ES-I3 (cell line): ENCODE results near the gene SDK1.

ENCODE experiments used
- H3K36me3 ChIP-seq: 2 replicates; pipeline ENCODE4 v1.6.1; 2013; ENCODE audit warnings: mild to moderate bottlenecking, low read length, control low read depth, moderate library complexity; ENCODE audit not compliant: insufficient read depth
- H3K4me1 ChIP-seq: 2 replicates; pipeline ENCODE4 v1.6.1; 2013; ENCODE audit warnings: mild to moderate bottlenecking, control low read depth, low read length; ENCODE audit not compliant: insufficient read depth
- H3K9ac ChIP-seq: 2 replicates; pipeline ENCODE4 v1.6.1; 2013; ENCODE audit warnings: low read depth, mild to moderate bottlenecking, low read length, moderate library complexity
- H3K9me3 ChIP-seq: 2 replicates; pipeline ENCODE4 v1.6.1; 2013; ENCODE audit warnings: mild to moderate bottlenecking, low read length, moderate library complexity; ENCODE audit not compliant: control insufficient read depth, insufficient read depth

SDK1 gene

DNA sequence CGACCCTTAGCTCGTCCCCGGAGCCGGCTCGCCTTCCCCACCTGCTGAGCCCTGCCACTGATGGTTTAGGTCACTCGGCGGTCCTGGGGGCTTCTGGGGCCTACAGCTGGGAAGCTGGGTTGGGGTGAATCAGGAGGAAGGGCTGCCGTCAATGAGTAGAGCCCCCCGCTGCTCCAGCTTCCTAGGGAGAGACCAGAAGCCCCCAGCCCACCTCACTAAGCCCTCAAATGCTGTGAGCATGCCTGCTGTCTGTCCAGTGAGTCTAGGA, 885.4 kb downstream of the SDK1 start:
- Histone ChIP-seq H3K9me3 (no peaks in the 10 kb centered on the region), H3K36me3 (no peaks in the 10 kb centered on the region), H3K4me1 (no peaks in the 10 kb centered on the region), H3K9ac (no peak overlapping the region)

DNA sequence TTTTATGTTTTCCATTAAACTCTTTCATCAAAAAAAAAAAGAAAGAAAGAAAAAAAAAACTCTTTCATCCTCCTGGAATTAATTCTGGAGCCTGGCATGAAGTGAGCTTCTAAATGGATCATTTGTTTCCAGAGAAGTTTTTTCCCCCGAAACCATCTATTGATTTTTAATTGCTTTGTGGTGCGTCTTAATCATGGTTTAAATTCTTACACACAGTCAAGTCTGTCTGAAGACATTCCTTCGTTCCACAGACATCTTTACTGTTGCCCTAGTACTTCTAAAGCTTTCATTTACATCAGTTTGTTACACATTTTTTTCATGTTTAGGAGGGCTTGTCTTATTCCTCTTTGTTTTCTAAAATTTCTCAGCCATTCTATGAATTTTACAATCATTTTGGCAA, 887.6 kb downstream of the SDK1 start:
- H3K9ac ChIP-seq: no peak overlapping the region
- no peaks in the 10 kb centered on the region for H3K4me1 ChIP-seq
- H3K9me3 ChIP-seq: no peaks in the 10 kb centered on the region
- no peaks in the 10 kb centered on the region for H3K36me3 ChIP-seq

DNA sequence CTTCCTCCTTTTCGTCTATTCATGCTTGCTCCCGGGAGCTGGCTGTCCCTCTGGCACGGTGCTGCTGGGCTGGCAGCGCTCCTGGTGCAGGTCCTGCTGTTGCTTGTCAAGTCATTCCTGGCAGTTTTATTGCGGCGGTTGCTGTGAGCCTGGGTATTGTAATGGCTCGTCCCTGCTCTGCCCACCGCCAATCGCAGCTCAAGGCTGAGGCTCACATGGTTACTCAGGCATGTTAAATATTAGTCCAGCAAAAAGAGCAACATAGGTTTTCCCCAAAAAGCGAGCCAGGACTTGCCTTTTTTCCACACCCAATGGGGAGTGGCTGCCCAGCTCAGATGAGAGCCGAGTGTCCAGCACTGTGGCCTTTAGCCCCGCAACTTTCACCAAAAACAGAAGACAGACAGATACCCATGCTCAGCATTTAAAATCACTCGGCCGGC, 888.1 kb downstream of the SDK1 start:
- Histone ChIP-seq H3K9me3 (no peaks in the 10 kb centered on the region), H3K9ac (no peak overlapping the region), H3K36me3 (no peaks in the 10 kb centered on the region), H3K4me1 (no peaks in the 10 kb centered on the region)

DNA sequence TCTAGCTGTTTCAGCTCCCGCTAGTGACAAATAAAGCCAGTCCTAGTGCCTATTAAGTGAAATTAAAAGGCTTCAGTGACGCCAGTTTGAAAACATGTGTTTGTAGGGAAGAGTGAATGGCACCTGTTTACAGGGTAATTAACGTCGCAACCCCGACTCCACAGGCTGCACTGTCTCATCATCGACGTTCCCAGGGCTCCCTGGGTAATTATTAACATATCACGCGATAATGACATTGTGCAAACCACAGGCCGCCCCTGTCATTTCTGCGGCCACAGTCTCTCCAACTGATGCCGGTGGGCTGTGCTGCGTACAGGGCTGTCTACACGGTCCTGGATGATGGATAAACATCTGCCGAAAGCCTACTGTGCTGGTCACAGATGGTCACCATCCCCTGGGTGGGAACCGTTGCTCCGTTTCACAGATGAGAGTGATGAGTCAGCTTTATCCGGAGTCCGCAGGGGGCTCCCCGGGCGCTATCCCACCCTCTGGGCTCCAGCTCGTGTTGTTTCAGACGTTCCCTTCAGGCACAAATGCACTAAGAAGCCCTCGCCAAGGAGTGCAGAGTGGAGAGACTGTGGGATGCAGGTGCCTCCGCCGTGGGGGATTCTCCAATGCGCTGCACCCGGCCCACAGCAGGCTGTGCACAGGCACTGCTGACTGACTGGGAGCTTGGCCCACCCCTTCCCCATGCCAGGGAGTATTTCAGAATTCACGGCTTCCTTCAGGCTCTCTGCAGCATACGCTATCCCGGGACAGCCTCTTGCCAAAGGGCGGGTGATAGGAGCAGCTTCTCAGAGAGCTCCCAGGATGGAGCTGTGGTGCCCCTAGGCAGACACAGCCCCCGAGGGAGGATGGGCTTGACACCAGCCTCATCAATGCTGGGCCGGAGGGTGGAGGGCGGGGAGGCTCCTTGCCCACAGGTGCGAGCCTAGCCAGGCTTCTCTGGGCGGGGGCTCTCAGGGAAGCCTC, 889.2 kb downstream of the SDK1 start:
- Histone ChIP-seq H3K9me3 (no peaks in the 10 kb centered on the region), H3K36me3 (no peaks in the 10 kb centered on the region), H3K4me1 (no peaks in the 10 kb centered on the region), H3K9ac (no peak overlapping the region)

DNA sequence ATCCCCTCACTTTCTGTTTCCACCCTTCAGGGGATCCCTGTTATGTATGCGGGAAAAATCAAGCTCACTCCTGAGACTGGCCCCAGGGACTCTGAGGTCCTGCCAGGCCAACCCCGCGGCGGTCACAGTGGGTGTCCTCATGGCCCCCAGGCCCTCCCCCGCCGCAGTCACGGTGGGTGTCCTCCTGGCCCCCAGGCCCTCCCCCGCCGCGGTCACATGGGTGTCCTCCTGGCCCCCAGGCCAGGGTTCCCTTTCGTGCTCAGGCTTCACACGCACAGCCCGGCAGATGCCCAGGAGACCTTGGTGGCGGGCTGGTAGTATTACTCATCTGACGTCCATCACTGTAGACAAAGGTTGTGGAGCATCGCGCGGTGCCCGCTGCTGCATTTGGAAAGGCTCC, 890.0 kb downstream of the SDK1 start:
- H3K4me1 ChIP-seq: no peaks in the 10 kb centered on the region

DNA sequence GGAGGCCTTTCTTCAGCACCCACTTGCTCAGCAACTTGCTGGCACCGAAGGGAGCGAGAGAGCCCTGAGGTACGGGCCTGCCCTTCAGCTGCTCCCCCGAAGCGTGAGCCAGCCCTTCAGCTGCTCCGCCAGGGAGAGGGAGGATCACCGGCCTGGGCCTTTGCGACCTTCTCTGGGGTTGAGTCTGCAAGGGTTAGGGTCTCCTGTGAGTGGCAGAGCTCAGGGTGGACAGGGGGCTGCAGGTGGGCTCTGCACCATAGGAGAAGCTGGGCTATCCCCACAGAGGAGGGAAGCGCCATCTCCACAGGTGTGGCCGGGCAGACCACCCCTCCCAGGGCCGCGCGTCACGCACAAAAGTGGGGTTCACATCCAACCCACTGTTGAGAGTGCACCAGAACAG, 890.5 kb downstream of the SDK1 start:
- no peaks in the 10 kb centered on the region for H3K9me3 ChIP-seq

More for the DNA sequence above, 890.0 kb downstream of the SDK1 start:
- Histone ChIP-seq H3K9me3 (no peaks in the 10 kb centered on the region), H3K9ac (no peak overlapping the region), H3K36me3 (no peaks in the 10 kb centered on the region)

DNA sequence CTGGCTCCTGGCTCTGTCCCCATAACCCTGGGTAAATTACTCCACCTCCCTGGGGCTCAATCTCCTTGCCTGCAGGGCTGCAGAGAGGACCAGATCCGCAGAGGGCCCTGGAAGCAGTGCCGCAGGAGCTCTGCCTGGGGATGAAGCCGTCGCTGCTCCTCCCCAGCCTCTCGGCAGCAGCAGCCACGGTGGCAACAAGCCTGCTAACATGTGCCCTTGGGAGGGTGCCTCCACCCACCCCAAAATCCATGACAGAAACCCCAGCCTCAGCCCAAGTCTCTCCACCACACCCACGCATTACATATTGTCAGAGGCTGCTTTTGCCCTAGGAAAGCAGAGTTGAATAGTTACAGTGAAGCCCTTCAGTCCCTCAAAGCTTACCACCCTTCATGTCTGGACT, 894.6 kb downstream of the SDK1 start:
- Histone ChIP-seq H3K9ac (no peak overlapping the region), H3K9me3 (no peaks in the 10 kb centered on the region), H3K4me1 (no peaks in the 10 kb centered on the region), H3K36me3 (no peaks in the 10 kb centered on the region)

More for the DNA sequence above, 890.5 kb downstream of the SDK1 start:
- no peaks in the 10 kb centered on the region for H3K36me3 ChIP-seq
- no peaks in the 10 kb centered on the region for H3K4me1 ChIP-seq
- H3K9ac ChIP-seq: no peak overlapping the region

DNA sequence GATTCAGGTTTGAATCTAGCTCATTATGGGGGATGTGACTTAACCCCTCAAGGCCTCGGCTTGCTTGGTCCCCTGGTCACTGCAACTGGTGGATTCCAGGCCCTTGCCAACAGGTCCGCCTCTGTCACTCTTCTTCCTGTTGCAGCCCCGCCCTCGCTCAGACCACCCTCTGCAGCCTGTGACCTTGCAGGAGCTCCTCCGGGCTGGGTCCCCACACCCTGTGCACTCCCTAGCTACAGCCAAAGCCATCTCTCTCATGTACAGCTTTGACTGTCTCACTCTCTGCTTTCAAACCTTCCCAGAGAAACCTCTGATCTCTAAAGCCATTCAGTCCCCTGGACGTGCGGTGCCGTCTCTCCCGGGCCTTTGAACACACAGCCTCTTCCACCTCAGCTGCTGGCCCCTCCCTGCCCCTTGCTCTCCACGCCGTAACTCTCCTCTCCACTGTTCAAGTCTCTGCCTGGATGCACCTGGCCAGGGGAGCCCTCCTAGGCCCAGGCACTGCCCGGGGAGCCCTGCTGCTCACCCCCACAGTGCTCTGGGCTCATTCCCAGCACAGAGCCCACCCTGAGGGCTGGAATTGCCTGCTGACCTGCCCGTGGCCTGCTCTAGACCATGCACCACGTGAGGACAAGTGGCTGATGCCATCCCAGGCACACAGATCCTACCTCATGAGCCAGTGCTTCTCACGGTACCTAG, 895.2 kb downstream of the SDK1 start:
- H3K36me3 ChIP-seq: no peaks in the 10 kb centered on the region
- no peaks in the 10 kb centered on the region for H3K9me3 ChIP-seq
- no peak overlapping the region for H3K9ac ChIP-seq
- H3K4me1 ChIP-seq: no peaks in the 10 kb centered on the region

DNA sequence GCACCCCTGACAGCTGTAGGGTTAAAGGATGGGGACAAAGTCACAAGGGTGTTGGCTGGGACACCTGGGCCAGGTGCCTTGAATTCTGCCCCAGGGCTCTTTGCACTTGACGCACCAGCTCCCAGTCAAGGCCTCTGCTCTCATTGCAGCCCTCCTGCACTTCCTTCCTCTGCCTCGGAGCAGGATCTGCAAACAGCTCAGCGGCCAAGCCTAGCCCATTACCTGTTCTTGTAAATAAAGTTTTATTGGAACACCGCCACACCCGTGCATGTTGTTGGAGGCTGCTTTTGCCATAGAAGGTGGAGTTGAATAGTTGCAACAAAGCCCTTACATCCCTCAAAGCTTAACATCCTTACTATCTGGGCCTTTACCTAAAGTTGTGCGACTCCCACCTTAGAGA, 897.2 kb downstream of the SDK1 start:
- Histone ChIP-seq H3K9ac (no peak overlapping the region), H3K36me3 (no peaks in the 10 kb centered on the region), H3K9me3 (no peaks in the 10 kb centered on the region), H3K4me1 (no peaks in the 10 kb centered on the region)

DNA sequence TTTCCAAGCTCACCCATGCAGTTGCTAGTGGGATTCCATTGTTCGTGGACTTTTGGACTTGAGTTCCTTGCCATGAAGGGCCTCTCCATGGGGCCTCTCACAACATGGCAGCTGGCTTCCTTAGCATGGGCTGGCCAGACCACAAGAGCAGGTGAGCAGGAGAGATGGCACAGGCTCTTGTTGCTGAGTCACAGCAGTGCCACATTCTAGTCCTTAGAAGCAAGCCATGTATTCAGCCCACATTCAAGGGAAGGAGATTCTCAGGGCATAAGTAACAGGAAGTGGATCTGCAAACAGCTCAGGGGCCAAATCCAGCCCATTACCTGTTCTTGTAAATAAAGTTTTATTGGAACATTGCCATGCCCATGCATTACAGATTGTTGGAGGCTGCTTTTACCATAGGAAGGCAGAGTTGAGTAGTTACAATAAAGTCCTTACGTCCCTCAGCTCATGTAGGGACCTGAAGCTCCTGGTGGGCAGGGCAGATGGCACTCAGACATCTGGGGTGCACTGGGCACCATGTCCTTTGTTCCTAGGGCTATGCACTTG, 899.6 kb downstream of the SDK1 start:
- H3K36me3 ChIP-seq: no peaks in the 10 kb centered on the region
- H3K9ac ChIP-seq: no peak overlapping the region
- no peaks in the 10 kb centered on the region for H3K9me3 ChIP-seq
- peaks cover 9% of the 10 kb centered on the region for H3K4me1 ChIP-seq

DNA sequence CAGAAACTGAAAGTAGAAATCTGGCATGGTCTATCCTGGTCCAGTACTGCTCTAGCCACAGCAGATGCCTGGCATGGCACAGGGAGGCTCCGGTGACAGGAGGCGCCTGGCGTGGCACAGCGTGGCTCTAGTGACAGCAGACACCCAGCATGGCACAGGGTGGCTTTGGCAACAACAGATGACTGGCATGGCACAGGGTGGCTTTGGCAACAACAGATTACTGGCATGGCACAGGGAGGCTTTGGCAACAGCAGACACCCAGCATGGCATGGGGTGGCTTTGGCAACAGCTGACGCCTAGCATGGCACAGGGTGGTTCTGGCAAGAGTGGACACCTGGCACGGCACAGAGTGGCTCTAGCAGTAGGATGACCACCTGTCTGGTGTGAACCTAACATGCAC, 900.5 kb downstream of the SDK1 start:
- Histone ChIP-seq H3K36me3 (no peaks in the 10 kb centered on the region), H3K9ac (no peak overlapping the region), H3K4me1 (peaks cover 9% of the 10 kb centered on the region), H3K9me3 (no peaks in the 10 kb centered on the region)

DNA sequence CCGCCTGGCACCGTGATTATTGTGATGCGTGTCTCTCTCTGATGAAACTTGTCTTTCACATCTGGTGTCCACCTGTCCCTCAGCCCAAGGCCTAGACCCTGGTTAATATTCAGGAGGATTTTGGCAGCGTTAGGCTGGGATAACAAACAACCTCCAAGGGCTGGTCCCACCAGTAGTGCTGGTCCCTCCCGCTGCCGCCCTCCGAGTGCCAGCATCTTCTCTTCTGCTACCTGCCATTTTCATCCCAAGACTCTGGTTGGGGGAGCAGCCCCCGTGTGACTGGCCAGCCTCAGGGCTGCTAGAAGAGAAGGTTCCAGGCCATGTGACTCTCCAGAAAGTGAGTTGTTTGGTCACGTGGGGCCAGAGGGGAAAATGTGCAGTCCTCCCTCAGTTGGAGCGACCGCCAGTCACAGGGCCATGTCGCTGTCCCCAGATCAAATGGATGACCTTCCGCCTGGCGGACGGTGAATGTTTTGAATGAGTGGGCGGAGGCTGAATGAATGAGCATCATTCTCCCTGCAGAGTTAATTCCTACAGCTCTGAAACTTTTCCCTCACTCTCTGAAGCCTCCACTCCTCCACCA, 901.2 kb downstream of the SDK1 start:
- H3K4me1 ChIP-seq: peaks cover 9% of the 10 kb centered on the region
- no peaks in the 10 kb centered on the region for H3K36me3 ChIP-seq
- no peak overlapping the region for H3K9ac ChIP-seq
- no peaks in the 10 kb centered on the region for H3K9me3 ChIP-seq

DNA sequence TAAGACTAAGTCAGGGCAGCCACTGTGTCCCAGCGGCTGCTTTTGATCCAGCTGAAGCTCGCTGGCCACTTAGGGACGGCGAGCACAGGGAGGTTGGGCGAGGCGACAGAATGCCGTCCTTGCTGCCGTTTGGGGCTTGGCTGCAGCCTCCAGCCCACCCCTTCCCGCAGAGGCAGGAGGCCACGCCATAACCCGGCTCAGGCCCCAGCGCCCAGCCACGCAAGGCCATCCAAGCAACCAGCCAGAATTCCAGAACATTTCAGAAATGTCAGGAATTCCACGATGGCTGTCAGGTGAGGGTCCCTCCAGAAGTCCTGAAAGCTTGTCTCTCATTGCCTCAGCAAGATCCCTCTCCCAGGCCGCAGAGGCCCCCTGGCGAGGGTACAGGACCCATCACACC, 901.9 kb downstream of the SDK1 start:
- Histone ChIP-seq H3K9ac (no peak overlapping the region), H3K4me1 (peaks cover 9% of the 10 kb centered on the region), H3K9me3 (no peaks in the 10 kb centered on the region), H3K36me3 (no peaks in the 10 kb centered on the region)

DNA sequence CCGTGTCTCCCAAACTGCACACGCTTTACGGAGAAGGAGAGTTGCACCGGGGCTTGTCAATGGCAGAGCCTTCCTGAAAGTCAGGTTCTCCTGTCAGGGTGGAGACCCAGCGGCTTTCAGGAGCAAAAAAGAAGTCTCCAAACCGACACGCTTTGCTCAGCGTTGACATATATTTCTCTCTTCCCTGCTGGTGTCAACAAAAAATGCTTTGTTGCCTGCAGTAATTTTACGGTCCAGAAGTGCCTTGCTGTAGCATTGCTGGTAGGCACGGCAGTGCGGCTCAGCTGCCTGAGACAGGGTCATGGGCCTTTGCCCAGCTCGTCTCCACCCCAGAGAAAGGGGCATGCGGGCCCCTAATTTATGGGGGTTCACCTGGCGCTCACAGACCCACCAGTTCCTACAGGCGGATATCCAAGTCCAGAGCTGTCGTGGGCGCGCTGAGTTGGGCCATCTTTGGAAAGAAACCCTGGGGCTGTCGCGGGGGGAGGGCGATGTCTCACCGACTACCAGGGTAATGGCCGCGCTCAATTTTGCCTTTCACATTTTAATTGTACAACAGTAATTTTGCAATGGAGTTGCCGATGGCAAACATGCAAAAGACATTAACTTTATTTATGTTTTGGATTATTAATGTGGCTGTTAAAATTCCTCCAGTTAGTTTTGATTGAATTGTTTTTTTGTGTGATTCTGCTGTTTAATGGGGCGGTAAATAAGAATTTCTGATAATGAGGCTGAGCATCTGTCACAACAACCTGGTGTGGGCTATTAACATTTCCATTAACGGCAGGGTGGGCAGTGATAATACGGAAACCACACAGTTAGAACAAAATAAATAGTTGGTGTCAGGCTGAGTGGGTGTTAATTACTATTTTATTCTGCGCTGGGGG, 902.8 kb downstream of the SDK1 start:
- Histone ChIP-seq H3K9me3 (no peaks in the 10 kb centered on the region), H3K9ac (peak overlapping the region; percentile 66; the same call in 1 of the 2 replicates), H3K36me3 (no peaks in the 10 kb centered on the region), H3K4me1 (peaks cover 9% of the 10 kb centered on the region)
